ENCODE results near the gene MALT1. TPM values are rescaled to one million over a fixed set of nuclear protein-coding genes. Genes with fewer than 3 reads are reported as not detected.

The MALT1 gene
- total and polyA plus RNA-seq, 2 experiments from 2014 or later: 14.9 to 35.9 TPM

- DNase-seq (ENCODE audit: low spot score): peak; percentile 30
- H3K4me3 ChIP-seq: no peak overlapping the region
- no peaks in the 10 kb centered on the region for H3K9me3 ChIP-seq (ENCODE audit: low read depth)
- H3K4me2 ChIP-seq: peak overlapping the region; percentile 18
- H3K4me1 ChIP-seq (ENCODE audit: insufficient read depth): peaks cover 27% of the 10 kb centered on the region
- H3K9me2 ChIP-seq (replicated peaks; ENCODE audit: insufficient read depth): no peaks in the 10 kb centered on the region
- TF ChIP-seq EZH2 (IDR thresholded peaks at IDR 0.05; ENCODE audit: borderline replicate concordance) (no peak), EZH2phosphoT487 (IDR thresholded peaks at IDR 0.05; ENCODE audit: low read depth, severe bottlenecking, unreplicated experiment) (no peak)
- TF ChIP-seq, protein P1, sequence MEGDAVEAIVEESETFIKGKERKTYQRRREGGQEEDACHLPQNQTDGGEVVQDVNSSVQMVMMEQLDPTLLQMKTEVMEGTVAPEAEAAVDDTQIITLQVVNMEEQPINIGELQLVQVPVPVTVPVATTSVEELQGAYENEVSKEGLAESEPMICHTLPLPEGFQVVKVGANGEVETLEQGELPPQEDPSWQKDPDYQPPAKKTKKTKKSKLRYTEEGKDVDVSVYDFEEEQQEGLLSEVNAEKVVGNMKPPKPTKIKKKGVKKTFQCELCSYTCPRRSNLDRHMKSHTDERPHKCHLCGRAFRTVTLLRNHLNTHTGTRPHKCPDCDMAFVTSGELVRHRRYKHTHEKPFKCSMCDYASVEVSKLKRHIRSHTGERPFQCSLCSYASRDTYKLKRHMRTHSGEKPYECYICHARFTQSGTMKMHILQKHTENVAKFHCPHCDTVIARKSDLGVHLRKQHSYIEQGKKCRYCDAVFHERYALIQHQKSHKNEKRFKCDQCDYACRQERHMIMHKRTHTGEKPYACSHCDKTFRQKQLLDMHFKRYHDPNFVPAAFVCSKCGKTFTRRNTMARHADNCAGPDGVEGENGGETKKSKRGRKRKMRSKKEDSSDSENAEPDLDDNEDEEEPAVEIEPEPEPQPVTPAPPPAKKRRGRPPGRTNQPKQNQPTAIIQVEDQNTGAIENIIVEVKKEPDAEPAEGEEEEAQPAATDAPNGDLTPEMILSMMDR (IDR thresholded peaks at IDR 0.05; ENCODE audit: poor library complexity): no peak
- no peak overlapping the region for H2AFZ ChIP-seq
- no peaks in the 10 kb centered on the region for H3K27me3 ChIP-seq
- H4K20me1 ChIP-seq (ENCODE audit: insufficient read depth, poor library complexity, severe bottlenecking): no peaks in the 10 kb centered on the region
- WGBS (ENCODE audit: low lambda C conversion rate, missing lambda C conversion rate): 69% methylated on average over 14 of the region's 15 CpGs
- no peaks in the 10 kb centered on the region for H3K36me3 ChIP-seq (replicated peaks; ENCODE audit: insufficient read depth, low read depth)
- peak overlapping the region; percentile 92 for H3K27ac ChIP-seq
- no peaks in the 10 kb centered on the region for H3K79me2 ChIP-seq
Measured at GRCh38 chr18:58784601-58785137, 113.4 kb downstream of the MALT1 start.

GRCh38 chr18:58785171-58785805 lies 114.0 kb downstream of the MALT1 start:
- Histone ChIP-seq H2AFZ (no peak overlapping the region), H3K9me3 (ENCODE audit: low read depth) (no peaks in the 10 kb centered on the region), H3K4me3 (no peak overlapping the region), H3K27me3 (no peaks in the 10 kb centered on the region), H3K4me2 (peak overlapping the region; percentile 18), H3K9me2 (replicated peaks; ENCODE audit: insufficient read depth) (no peaks in the 10 kb centered on the region), H4K20me1 (ENCODE audit: insufficient read depth, poor library complexity, severe bottlenecking) (no peaks in the 10 kb centered on the region), H3K27ac (peak overlapping the region; percentile 92), H3K36me3 (replicated peaks; ENCODE audit: insufficient read depth, low read depth) (no peaks in the 10 kb centered on the region), H3K79me2 (no peaks in the 10 kb centered on the region), H3K4me1 (ENCODE audit: insufficient read depth) (peaks cover 33% of the 10 kb centered on the region)
- WGBS (ENCODE audit: low lambda C conversion rate, missing lambda C conversion rate): 43% methylated on average over 13 of the region's 13 CpGs
- no peak for TF ChIP-seq EZH2 (IDR thresholded peaks at IDR 0.05; ENCODE audit: borderline replicate concordance)
- TF ChIP-seq, protein P1 (IDR thresholded peaks at IDR 0.05; ENCODE audit: poor library complexity): no peak
- TF ChIP-seq EZH2phosphoT487 (IDR thresholded peaks at IDR 0.05; ENCODE audit: low read depth, severe bottlenecking, unreplicated experiment): no peak
- peak; percentile 80 for DNase-seq (ENCODE audit: low spot score)

DNA sequence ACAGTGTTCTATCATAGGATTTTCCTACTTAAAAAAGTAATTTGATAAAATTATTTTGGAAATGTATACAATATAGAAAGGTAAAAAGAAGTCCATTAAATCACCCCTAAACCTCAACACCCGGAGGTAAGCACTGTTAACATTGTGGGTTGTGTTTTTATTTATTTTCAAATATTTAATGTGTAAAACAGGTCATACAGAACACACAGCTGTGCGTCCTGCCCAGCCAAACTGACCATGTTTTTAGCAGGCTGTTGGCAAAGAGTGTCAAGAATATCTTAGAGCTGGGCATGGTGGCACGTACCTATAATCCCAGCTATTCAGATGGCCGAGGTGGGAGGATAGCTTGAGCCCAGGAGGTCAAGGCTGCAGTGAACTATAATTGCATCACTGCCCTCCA lies 114.6 kb downstream of the MALT1 start:
- Histone ChIP-seq H3K4me1 (ENCODE audit: insufficient read depth) (peaks cover 33% of the 10 kb centered on the region), H3K9me3 (ENCODE audit: low read depth) (no peaks in the 10 kb centered on the region), H3K27me3 (no peaks in the 10 kb centered on the region), H3K9me2 (replicated peaks; ENCODE audit: insufficient read depth) (no peaks in the 10 kb centered on the region), H3K79me2 (no peaks in the 10 kb centered on the region), H2AFZ (no peak overlapping the region), H3K36me3 (replicated peaks; ENCODE audit: insufficient read depth, low read depth) (no peaks in the 10 kb centered on the region), H4K20me1 (ENCODE audit: insufficient read depth, poor library complexity, severe bottlenecking) (no peaks in the 10 kb centered on the region), H3K4me2 (no peak overlapping the region), H3K27ac (peak overlapping the region; percentile 92), H3K4me3 (no peak overlapping the region)
- TF ChIP-seq EZH2phosphoT487 (IDR thresholded peaks at IDR 0.05; ENCODE audit: low read depth, severe bottlenecking, unreplicated experiment): no peak
- WGBS (ENCODE audit: low lambda C conversion rate, missing lambda C conversion rate): 75% methylated on average over 4 of the region's 4 CpGs
- DNase-seq (ENCODE audit: low spot score): no peak

- Histone ChIP-seq H3K4me3 (no peak overlapping the region), H3K27me3 (no peaks in the 10 kb centered on the region), H3K4me2 (no peak overlapping the region), H3K27ac (peak overlapping the region; percentile 79), H3K9me2 (replicated peaks; ENCODE audit: insufficient read depth) (no peaks in the 10 kb centered on the region), H3K9me3 (ENCODE audit: low read depth) (no peaks in the 10 kb centered on the region), H4K20me1 (ENCODE audit: insufficient read depth, poor library complexity, severe bottlenecking) (no peaks in the 10 kb centered on the region), H3K36me3 (replicated peaks; ENCODE audit: insufficient read depth, low read depth) (no peaks in the 10 kb centered on the region), H3K79me2 (no peaks in the 10 kb centered on the region), H2AFZ (no peak overlapping the region), H3K4me1 (ENCODE audit: insufficient read depth) (peaks cover 33% of the 10 kb centered on the region)
- 89% methylated on average over 14 of the region's 14 CpGs for WGBS (ENCODE audit: low lambda C conversion rate, missing lambda C conversion rate)
- TF ChIP-seq, protein P1 (IDR thresholded peaks at IDR 0.05; ENCODE audit: poor library complexity): no peak
- TF ChIP-seq EZH2 (IDR thresholded peaks at IDR 0.05; ENCODE audit: borderline replicate concordance): no peak
- no peak for TF ChIP-seq EZH2phosphoT487 (IDR thresholded peaks at IDR 0.05; ENCODE audit: low read depth, severe bottlenecking, unreplicated experiment)
- DNase-seq (ENCODE audit: low spot score): no peak
Measured at GRCh38 chr18:58787536-58788149, 116.4 kb downstream of the MALT1 start.

Measured in hepatocyte (in vitro differentiated cells).